Myocyte (in vitro differentiated cells): ENCODE results near the gene ATOSB. TPM values are rescaled to one million over a fixed set of nuclear protein-coding genes. Genes with fewer than 3 reads are reported as not detected.
"Not testable (repeated sequence)": the region's sequence is repeated elsewhere in the genome, so short reads cannot be mapped to it uniquely, and the experiment has no call there.

Experiments used
- DNase-seq: peaks from one replicate; pipeline ENCODE4 v3.0.0-alpha.2; 2012; ENCODE audit warnings: low read depth
- polyA plus RNA-seq: library from polyadenylated mRNA; unstranded; fragments of >200 nt; gene quantifications from one replicate; pipeline ENCODE4 v1.2.1, GENCODE V29; 2012; ENCODE audit warnings: missing spikeins
- total RNA-seq: library from RNA; depleted of rRNA; stranded (reverse); fragments of >200 nt; gene quantifications from 2 replicates; pipeline ENCODE4 v1.2.3, GENCODE V29; 2014

The ATOSB gene
- 56.6 and 58.7 TPM in 2 replicates for total RNA-seq
- polyA plus RNA-seq, result 82.7 TPM

DNA sequence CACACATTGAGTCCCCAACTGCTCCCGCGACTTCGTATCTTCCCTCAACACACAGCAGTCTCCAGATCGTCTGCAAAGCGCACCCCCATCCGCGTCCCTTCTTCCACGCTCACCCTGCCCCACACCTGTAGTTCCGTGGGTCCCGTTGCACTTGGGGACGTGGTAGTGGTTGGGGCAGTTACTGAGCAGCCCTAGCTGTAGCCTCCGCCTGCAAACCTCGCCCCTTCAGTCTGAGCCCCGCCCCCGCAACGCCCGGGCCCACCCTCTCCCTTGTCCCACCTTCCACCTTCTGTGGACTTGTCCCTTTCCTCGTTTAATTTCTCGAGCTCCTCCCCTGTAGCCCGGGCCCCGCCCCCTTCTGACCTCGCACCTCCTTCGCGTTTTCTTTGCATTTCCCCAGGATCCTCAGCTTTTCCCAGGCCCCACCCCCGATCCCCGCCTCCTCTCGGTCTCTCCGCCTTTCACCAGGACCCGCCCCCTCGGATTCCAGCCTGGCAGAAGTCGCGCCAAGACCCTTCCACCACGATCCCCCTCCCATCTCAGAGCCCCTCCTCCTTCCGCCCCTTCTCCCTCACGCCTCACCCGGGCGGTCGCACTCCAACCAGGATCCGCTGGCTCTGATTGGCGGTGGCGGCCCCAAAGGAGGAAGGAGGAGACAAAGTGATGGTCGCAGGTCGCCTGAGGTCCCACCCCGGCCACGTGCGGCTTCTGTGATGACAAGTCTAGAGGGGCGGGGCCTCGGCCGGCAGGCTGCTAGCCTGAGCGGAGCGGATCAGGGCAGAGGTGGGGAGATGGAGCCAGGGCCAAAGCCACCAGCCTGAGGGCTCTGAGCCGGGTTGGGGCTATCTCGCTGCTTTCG lies at the start of gene ATOSB:
ATOSB (minus strand) TSS at position 183 of the 859 bp plus-strand sequence. CDS start 7,588 bp downstream, outside the sequence.
- DNase-seq, result peak; percentile 95

- peak; percentile 77 for DNase-seq
Observed at GRCh38 chr9:35164711-35165110, 49.0 kb upstream of the ATOSB start.

DNA sequence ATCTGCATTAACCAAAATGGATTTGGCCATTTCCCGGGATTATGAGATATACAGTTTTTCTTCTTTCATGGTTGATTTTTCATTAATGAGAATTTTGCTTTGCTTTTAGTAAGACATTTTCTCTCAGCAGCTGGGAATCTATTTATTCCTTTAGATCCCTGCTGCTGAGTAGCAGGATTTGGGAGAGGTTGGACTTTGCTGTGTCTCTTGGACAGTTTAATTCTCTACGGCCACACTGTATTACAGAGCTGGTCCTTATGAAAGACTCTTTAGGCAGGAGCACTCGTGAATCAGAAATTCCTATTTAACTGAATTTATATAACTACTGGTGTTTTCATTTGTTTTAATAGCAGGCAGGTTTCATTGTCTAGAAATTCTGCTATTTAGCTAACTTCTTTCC lies 47.8 kb upstream of the ATOSB start:
- DNase-seq, result no peak

- DNase-seq, result no peak
Observed at GRCh38 chr9:35162605-35163315, 47.1 kb upstream of the ATOSB start.

DNA sequence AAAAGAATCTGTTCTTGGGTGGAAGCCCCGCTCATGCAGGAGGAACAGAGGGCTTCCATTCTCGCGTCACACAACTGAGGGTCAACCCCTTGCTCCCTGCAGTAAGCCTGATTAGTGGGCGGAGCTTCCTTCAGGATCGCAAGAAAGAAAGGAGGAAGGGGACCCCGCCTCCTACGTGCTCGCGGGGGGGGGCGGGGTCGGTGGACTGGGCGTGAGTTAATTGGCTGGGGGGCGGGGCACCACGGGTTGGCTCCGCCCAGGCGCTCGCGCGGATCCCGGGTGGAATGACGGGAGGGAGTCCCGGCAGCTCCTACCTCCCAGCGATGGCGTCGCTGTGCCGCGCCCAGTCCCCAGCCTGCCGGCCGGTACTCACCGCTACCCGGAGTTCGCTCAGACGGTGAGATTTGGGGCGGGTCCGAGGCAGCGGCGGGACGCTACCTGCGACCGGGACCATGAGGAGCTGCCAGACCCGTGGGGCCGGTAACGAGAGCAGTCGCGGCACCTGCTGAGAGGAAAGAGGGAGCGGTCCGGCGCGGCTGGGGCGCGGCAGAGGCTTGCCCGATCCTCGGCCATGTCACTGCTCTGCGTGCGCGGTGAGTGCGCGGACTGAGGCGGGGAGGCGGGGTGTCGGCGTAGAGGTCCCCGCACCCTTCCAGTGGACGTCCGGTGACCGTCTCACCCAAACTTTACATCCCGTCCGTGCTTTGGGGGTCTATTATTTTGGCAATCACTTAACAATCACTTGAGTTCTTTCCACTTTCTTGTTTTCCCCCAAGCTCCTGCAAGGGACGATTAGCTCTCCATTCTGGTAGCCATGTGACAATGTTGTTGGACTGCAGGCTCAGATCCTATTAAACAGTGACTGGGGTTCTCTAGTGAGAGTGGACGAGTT lies 46.3 kb upstream of the ATOSB start, which contains the start of gene UNC13B:
UNC13B (plus strand) TSS at position 297 of the 892 bp plus-strand sequence; CDS start at position 572, 275 bp downstream.
- peak; percentile 96 for DNase-seq

- DNase-seq, result no peak
Observed at GRCh38 chr9:35158501-35159280, 43.0 kb upstream of the ATOSB start.

DNA sequence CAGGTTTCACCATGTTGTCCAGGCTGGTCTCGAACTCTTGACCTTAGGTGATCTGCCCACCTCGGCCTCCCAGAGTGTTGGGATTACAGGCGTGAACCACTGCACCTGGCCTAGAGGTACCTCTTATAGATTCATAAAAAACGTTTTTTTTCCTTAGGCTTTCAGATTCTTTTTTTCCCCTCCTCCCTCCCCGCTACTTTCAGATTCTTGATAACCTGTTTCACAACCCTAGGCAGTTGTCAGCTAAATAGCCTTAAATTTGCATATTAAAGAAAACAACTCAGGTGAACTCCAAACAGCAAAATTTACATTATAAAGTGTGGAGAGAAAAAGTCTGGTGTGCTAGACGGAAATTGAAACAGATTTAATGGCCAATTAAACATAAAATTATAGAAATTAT lies 42.2 kb upstream of the ATOSB start:
- DNase-seq, result not testable (repeated sequence)

DNA sequence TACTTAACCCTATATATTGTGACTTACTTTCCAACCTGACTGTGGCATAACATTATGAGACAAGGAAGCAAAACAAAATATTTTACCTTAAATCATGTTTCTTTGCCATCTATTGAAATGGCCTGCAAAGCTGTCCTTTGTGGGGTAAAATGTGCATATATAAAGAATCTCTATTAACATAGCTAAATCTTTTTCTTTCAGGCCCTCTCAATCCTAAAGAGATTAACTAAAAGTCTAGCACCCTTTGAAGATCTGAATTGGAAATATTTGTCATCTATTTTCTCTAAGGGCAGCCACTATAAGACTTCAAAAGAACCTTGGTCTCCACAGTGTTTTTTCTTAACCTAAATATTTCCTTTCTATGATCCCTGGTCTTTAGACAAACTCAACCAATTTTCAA lies 41.1 kb upstream of the ATOSB start:
- no peak for DNase-seq

DNA sequence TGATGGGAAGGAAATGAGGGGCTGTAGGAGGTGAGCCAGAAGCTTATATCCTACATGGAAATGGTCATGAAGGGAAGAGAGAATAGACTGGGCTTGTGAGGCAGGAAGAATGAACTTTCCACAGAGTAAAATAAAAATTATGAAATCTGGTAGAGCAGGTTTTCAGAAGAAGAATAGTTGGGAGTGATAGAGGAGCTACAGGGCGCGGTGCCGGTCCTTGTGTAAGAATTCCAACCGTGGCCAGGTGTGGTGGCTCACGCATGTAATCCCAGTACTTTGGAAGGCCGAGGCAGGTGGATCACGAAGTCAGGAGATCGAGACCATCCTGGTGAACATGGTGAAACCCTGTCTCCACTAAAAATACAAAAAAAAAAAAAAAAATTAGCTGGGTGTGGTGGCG lies 37.3 kb upstream of the ATOSB start:
- DNase-seq, result no peak

DNA sequence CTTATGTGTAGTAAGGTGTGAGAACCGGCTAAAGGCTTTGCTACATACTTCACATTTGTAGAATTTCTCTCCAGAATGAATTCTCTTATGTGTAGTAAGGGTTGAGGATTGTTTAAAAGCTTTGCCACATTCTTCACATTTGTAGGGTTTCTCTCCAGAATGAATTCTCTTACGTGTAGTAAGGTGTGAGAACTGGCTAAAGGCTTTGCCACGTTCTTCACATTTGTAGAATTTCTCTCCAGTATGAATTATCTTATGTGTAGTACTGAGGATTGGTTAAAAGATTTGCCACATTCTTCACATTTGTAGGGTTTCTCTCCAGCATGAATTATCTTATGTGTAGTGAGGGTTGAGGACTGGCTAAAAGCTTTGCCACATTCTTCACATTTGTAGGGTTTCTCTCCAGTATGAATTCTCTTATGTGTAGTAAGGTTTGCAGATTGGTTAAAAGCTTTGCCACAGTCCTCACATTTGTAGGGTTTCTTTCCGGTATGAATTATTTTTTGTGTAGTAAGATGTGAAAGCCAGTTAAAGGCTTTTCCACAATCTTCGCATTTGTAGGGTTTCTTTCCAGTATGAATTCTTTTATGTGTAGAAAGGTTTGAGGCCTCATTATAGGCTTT lies 32.4 kb upstream of the ATOSB start:
- DNase-seq, result not testable (repeated sequence)

- no peak for DNase-seq
Observed at GRCh38 chr9:35142037-35142436, 26.4 kb upstream of the ATOSB start.

GRCh38 chr9:35140093-35140492 lies 24.4 kb upstream of the ATOSB start:
- no peak for DNase-seq

DNA sequence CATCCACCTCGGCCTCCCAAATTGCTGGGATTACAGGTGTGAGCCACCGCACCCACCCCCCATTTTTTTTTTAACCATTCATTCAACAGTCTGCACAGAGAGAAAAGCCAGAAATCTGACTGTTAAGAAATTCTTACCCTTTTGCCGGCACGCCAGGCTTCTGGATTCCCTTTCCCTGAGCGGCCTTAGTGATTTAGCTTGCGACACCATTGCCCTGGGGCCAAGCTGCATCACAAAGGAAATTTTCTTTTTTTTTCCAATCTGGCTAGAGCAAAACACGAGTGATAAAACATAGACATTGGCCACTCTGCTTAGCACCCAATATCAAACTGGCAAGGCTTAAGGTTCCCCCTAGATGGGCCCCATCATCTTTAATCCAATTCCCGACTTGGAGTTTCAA lies 21.2 kb upstream of the ATOSB start:
- DNase-seq, result no peak

DNA sequence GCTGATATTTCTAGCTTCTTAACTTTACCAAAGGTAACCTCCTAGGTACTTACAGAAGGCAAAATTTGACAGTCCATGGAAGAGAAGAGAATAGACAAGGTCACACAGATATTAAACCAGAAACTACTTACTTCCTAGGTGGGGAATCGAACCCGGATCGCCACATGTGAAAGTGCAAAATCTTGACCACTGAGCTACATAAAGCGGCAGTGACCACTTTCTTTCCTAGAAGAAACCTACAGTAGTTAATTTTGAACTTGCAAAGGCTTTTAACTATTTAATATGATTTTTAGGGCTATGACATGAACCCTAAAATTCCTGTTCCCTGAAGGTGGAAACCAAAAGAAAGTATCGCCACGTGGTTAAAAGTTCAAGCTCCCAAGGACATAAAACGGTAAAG lies 20.3 kb upstream of the ATOSB start:
- no peak for DNase-seq

- DNase-seq, result no peak
Observed at GRCh38 chr9:35134920-35135319, 19.3 kb upstream of the ATOSB start.

DNA sequence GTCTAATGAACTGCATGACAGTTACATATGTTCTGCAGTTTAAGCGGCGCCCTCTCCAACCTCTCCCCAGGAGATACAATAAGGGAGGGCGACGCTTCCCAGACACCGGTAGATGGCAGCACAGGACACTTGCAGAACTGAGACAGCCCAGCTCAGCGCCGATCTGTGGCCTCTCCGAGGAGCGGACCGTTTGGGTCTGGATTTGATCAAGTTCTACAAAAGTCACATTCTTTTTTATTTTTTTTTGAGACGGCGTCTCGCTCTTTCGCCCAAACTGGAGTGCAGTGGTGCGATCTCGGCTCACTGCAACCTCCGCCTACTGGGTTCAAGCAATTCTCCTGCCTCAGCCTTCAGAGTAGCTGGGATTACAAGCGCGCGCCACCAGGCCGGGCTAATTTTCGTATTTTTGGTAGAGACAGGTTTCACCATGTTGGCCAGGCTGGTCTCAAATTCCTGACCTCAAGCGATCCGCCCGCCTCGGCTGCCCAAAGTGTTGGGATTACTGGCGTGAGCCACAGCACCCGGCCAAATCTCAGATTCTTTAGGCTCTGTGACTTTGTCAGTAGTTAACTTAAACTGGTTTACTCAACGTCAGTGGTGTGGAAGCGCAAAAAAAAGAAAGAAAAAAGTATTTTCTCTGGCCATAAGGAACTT lies 1.4 kb upstream of the ATOSB start:
- DNase-seq, result peak; percentile 96

- DNase-seq, result no peak
Observed at GRCh38 chr9:35116539-35116897, 856 bp upstream of the ATOSB start.

DNA sequence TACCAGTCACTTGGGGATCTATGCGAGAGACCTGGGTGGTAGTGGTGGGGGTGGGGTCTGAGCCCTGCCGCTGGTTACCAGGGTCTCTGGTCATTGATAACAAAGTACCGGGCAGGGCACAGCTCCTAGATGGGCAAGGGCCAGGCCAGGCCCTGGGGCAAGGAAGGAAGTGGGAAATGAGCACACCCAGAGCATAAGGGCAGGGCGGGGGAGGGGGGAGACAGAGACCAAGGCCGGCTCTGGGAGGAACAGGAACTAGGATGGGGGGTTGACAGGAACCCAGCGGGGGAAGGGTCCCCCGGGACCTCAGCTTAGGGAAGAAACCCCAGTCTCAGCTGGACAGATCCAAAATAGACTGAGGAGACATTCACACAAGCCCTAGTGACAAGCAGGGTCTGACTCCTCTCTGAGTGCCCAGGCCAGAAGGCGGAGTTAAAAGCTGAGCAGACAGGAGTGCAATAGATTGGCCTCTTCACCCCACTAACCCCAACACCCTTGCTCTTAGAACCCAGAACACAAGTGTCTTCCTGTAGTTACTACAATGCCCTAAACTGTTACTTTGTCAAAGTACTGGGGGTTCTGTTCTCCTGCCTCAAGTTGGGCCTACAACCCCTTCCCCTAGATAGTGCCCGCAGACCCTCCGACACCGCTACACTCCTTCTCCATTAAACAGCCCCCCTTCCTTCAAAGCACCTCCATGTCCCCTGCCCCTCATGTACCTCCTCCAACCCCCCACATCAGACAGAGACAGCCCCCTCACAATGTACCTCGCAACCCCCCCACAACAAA lies 628 bp downstream of the ATOSB start:
- peak; percentile 56 for DNase-seq
